GM19395 (cell line): Measurements from ENCODE around the gene LCE3D.
"Not testable (repeated sequence)": the region's sequence is repeated elsewhere in the genome, so short reads cannot be mapped to it uniquely, and the experiment has no call there.

Source experiments
- ATAC-seq: cut with Tn5 transposase; IDR thresholded peaks from one replicate; pipeline ENCODE4 v1.9.1; 2021; ENCODE audit warnings: mild to moderate bottlenecking, moderate library complexity; ENCODE audit not compliant: unreplicated experiment

The LCE3D gene

GRCh38 chr1:152580433-152580832 lies at the start of gene LCE3D:
Gene LCE3D (minus strand): TSS chr1:152580516. CDS start chr1:152579936, 580 bp downstream.
- ATAC-seq, result no peak

- ATAC-seq, result no peak
These were observed 46.4 kb upstream of the LCE3D start for GRCh38 chr1:152626744-152627143.

- no peak for ATAC-seq
These were observed 43.0 kb upstream of the LCE3D start for GRCh38 chr1:152623203-152623844.

GRCh38 chr1:152622803-152623202 lies 42.5 kb upstream of the LCE3D start, which contains the start of gene LCE3A:
Gene LCE3A (minus strand): TSS chr1:152623103. CDS start chr1:152623103, 0 bp downstream.
- no peak for ATAC-seq

- ATAC-seq, result no peak
These were observed 41.7 kb upstream of the LCE3D start for GRCh38 chr1:152621993-152622392.

GRCh38 chr1:152613511-152613910 lies 33.2 kb upstream of the LCE3D start, which contains the start of gene LCE3B:
Gene LCE3B (plus strand): TSS chr1:152613811. CDS start chr1:152613811, 0 bp downstream.
- no peak for ATAC-seq

GRCh38 chr1:152599934-152600333 lies 19.6 kb upstream of the LCE3D start, which contains the start of gene LCE3C:
Gene LCE3C (plus strand): TSS chr1:152600234. CDS start chr1:152600732, 498 bp downstream.
- ATAC-seq, result no peak

- no peak for ATAC-seq
These were observed 16.7 kb upstream of the LCE3D start for GRCh38 chr1:152596986-152597385.

- ATAC-seq, result no peak
These were observed 5.3 kb upstream of the LCE3D start for GRCh38 chr1:152585586-152585985.

GRCh38 chr1:152582647-152583046 lies 2.3 kb upstream of the LCE3D start:
- ATAC-seq, result no peak

- ATAC-seq, result not testable (repeated sequence)
These were observed 790 bp downstream of the LCE3D start for GRCh38 chr1:152579526-152579925.

GRCh38 chr1:152577168-152577567 lies 3.1 kb downstream of the LCE3D start:
- no peak for ATAC-seq

- ATAC-seq, result no peak
These were observed 13.6 kb downstream of the LCE3D start, which contains the start of gene LCE3E for GRCh38 chr1:152566681-152567080. Gene LCE3E (minus strand): TSS chr1:152566780. CDS start chr1:152566208, 572 bp downstream.

GRCh38 chr1:152565535-152566215 lies 14.6 kb downstream of the LCE3D start:
- ATAC-seq, result no peak

GRCh38 chr1:152565115-152565514 lies 15.2 kb downstream of the LCE3D start:
- no peak for ATAC-seq

GRCh38 chr1:152548358-152548757 lies 32.0 kb downstream of the LCE3D start:
- ATAC-seq, result not testable (repeated sequence)

- no peak for ATAC-seq
These were observed 33.6 kb downstream of the LCE3D start for GRCh38 chr1:152546704-152547103.

- no peak for ATAC-seq
These were observed 36.5 kb downstream of the LCE3D start for GRCh38 chr1:152543820-152544219.

- no peak for ATAC-seq
These were observed 40.4 kb downstream of the LCE3D start for GRCh38 chr1:152539901-152540300.

GRCh38 chr1:152537496-152537895 lies 42.8 kb downstream of the LCE3D start:
- no peak for ATAC-seq

GRCh38 chr1:152535774-152536173 lies 44.5 kb downstream of the LCE3D start:
- ATAC-seq, result no peak

- ATAC-seq, result no peak
These were observed 46.9 kb downstream of the LCE3D start for GRCh38 chr1:152533327-152533938.
